ENCODE measurements around the gene EHF. TPM values are rescaled to one million over a fixed set of nuclear protein-coding genes. Genes with fewer than 3 reads are reported as not detected.
A peak's percentile ranks its signal among the peaks of the same experiment; 100 is the strongest.

EHF gene
- total and polyA plus RNA-seq, 8 donors = 15.5 to 142 (median 44.4) TPM

GRCh38 chr11:34633990-34634693 is 13.2 kb downstream of the EHF start:
- Histone ChIP-seq H3K4me3 (no peak overlapping the region), H3K9me3 (no peaks in the 10 kb centered on the region), H3K27ac (peak overlapping the region; percentile 79 to 86 (median 85)), H3K36me3 (no peaks in the 10 kb centered on the region), H3K27me3 (no peaks in the 10 kb centered on the region), H3K4me1 (peaks cover 53 to 95% (median 78%) of the 10 kb centered on the region in 4 donors)
- peak in 1 of 2 donors; percentile 74 for DNase-seq
- WGBS, 5 donors = 20 to 31% (median 28%) methylated on average over 5 of the region's 5 CpGs
- TF ChIP-seq POLR2AphosphoS5 (IDR thresholded peaks at IDR 0.05) = peak in 2 of 3 donors; percentile 10 to 52
- no peak for TF ChIP-seq EP300 (IDR thresholded peaks at IDR 0.05)
- TF ChIP-seq CTCF (IDR thresholded peaks at IDR 0.05) = no peak
- no peak for TF ChIP-seq POLR2A (IDR thresholded peaks at IDR 0.05)
- intact Hi-C loops (cut with DNase I; ENCODE audit: low total_unique reads) = no loop called here

GRCh38 chr11:34634694-34635062 is 13.8 kb downstream of the EHF start:
- Histone ChIP-seq H3K27me3 (no peaks in the 10 kb centered on the region), H3K27ac (peak overlapping the region in 4 of 5 donors; percentile 79 to 86 (median 85)), H3K4me1 (peaks cover 57 to 95% (median 80%) of the 10 kb centered on the region in 4 donors), H3K4me3 (no peak overlapping the region), H3K9me3 (no peaks in the 10 kb centered on the region), H3K36me3 (no peaks in the 10 kb centered on the region)
- WGBS, 5 donors = 44 to 58% (median 52%) methylated on average over 2 of the region's 2 CpGs
- intact Hi-C loops (cut with DNase I; ENCODE audit: low total_unique reads) = no loop called here
- no peak for TF ChIP-seq CTCF (IDR thresholded peaks at IDR 0.05)
- TF ChIP-seq POLR2AphosphoS5 (IDR thresholded peaks at IDR 0.05) = no peak
- TF ChIP-seq EP300 (IDR thresholded peaks at IDR 0.05) = no peak
- no peak for TF ChIP-seq POLR2A (IDR thresholded peaks at IDR 0.05)
- DNase-seq = no peak

- no peak for DNase-seq
- WGBS, 5 donors = 92 to 100% (median 97%) methylated on average over 1 of the region's 1 CpG
- Histone ChIP-seq H3K27ac (peak overlapping the region in 4 of 5 donors; percentile 79 to 86 (median 85)), H3K4me3 (no peak overlapping the region), H3K4me1 (peaks cover 56 to 90% (median 78%) of the 10 kb centered on the region in 4 donors), H3K27me3 (no peaks in the 10 kb centered on the region), H3K36me3 (no peaks in the 10 kb centered on the region), H3K9me3 (no peaks in the 10 kb centered on the region)
- TF ChIP-seq CTCF (IDR thresholded peaks at IDR 0.05) = no peak
- no peak for TF ChIP-seq POLR2A (IDR thresholded peaks at IDR 0.05)
- TF ChIP-seq EP300 (IDR thresholded peaks at IDR 0.05) = no peak
- TF ChIP-seq POLR2AphosphoS5 (IDR thresholded peaks at IDR 0.05) = no peak
- intact Hi-C loops (cut with DNase I; ENCODE audit: low total_unique reads) = no loop called here
Measured at GRCh38 chr11:34636127-34636526, 15.2 kb downstream of the EHF start.

- peaks cover 57 to 87% (median 72%) of the 10 kb centered on the region in 4 donors for H3K4me1 ChIP-seq
- TF ChIP-seq POLR2A (IDR thresholded peaks at IDR 0.05) (no peak), EP300 (IDR thresholded peaks at IDR 0.05) (no peak), POLR2AphosphoS5 (IDR thresholded peaks at IDR 0.05) (no peak), CTCF (IDR thresholded peaks at IDR 0.05) (no peak)
- peak in 1 of 2 donors; percentile 60 for DNase-seq
- H3K36me3 ChIP-seq = no peaks in the 10 kb centered on the region
- 33 to 59% (median 42%) methylated on average over 5 of the region's 5 CpGs for WGBS, 5 donors
- no peaks in the 10 kb centered on the region for H3K9me3 ChIP-seq
- peak overlapping the region; percentile 50 to 86 (median 85) for H3K27ac ChIP-seq
- H3K4me3 ChIP-seq = no peak overlapping the region
- intact Hi-C loops (cut with DNase I; ENCODE audit: low total_unique reads) = no loop called here
- H3K27me3 ChIP-seq = no peaks in the 10 kb centered on the region
Measured at GRCh38 chr11:34637303-34637702, 16.4 kb downstream of the EHF start.

Measured in stomach (tissue), 9 donors.